Left cardiac atrium (tissue), 4 donors: ENCODE measurements around the gene SH3GLB2. TPM values are rescaled to one million over a fixed set of nuclear protein-coding genes. Genes with fewer than 3 reads are reported as not detected.

ENCODE experiments used
- ATAC-seq, 2 donors: fragments of 200-7000 bp; cut with Tn5 transposase; one replicate each; pipeline ENCODE4 v1.9.1; 2020; ENCODE audit warnings: mild to moderate bottlenecking in 2 of 2, moderate library complexity in 2 of 2
- DNase-seq: peaks from one replicate; pipeline ENCODE4 v3.0.0-alpha.2; 2020
- intact Hi-C, 2 donors: fragments of 100-400 bp; cut with DNase I; formaldehyde crosslinking; loops; one replicate each; pipeline versions ENCODE4 v1.14.1 to v1.15.1; 2022 to 2023
- long read RNA-seq: library from polyadenylated mRNA; unstranded; transcript quantifications from one replicate; pipeline ENCODE4 v2.0.0, GENCODE V29; 2021
- total RNA-seq, 2 donors: library from RNA; stranded (reverse); fragmentation: NEBNext Ultra II Directional; extraction: Animal tissue kit (Norgen Biotek cat#: 25700); gene quantifications; one replicate each; pipeline ENCODE4 v1.2.1, GENCODE V29; 2021
- donor health status: DM: no; HTN: yes; CAD: no.
- donor health status: DM: no; HTN: yes; CAD: no; lungs with severe emphysema.
- donor health status: DM: yes; HTN: yes; CAD: no.
- donor health status: Dilated cardiomyopathy.

SH3GLB2 gene
- 10 to 100 TPM; 35.5 to 39.6 TPM for total RNA-seq
- long read RNA-seq, full-length matches to known transcripts = 3 of 4 reads
- long read RNA-seq, partial matches to known transcripts = 1 of 4 reads
- long read RNA-seq, other reads (novel, unspliced or antisense) = 0 of 4 reads

- DNase-seq (peak; percentile 94), ATAC-seq (peak; percentile 98)
- intact Hi-C loops = no loop called here
Observed at GRCh38 chr9:129028192-129028966, at the start of gene SH3GLB2. SH3GLB2 (minus strand) TSS chr9:129028331; CDS start chr9:129028154, 177 bp downstream.

DNA sequence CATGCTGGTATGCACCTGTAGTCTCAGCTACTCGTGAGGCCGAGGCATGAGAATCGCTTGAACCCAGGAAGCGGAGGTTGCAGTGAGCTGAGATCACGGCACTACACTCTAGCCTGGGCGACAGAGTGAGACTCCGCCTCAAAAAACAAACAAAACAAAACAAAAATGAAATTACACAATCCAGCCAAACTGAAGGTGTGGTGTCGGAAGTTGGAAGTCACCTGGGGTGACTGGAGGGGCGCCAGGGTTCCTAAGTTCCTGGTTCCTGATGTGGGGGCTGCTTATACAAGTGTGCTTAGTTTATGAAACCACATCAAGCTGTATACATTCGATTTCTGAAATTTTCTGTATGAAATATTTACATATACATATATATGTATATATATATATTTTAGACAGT, 49.1 kb upstream of the SH3GLB2 start:
- no peak for DNase-seq
- intact Hi-C loops = no loop called here
- no peak for ATAC-seq

DNA sequence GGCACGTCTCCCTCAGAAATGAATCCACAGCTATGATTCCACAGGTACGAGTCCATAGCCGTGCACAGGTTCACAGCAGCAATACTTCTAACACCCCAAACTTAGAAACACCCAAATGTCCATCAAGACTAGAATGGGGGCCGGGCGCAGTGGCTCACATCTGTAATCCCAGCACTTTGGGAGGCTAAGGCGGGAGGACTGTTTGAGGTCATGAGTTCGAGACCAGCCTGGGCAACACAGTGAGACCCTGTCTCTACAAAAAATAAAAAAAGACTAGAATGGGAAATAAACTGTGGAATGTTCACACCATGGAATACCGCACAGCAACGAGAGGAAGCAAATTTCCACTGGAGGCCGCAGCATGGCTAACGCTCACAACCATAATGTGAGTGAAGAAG, 48.5 kb upstream of the SH3GLB2 start:
- intact Hi-C loops = no loop called here
- DNase-seq (no peak), ATAC-seq (no peak)

- ATAC-seq (no peak), DNase-seq (no peak)
- intact Hi-C loops = no loop called here
Observed at GRCh38 chr9:129075996-129076639, 48.0 kb upstream of the SH3GLB2 start.

GRCh38 chr9:129074106-129074505, 46.0 kb upstream of the SH3GLB2 start:
- intact Hi-C loops = no loop called here
- no peak for DNase-seq
- no peak for ATAC-seq

- ATAC-seq (no peak), DNase-seq (no peak)
- intact Hi-C loops = no loop called here
Observed at GRCh38 chr9:129073404-129073803, 45.3 kb upstream of the SH3GLB2 start.

GRCh38 chr9:129072171-129072570, 44.0 kb upstream of the SH3GLB2 start:
- DNase-seq = no peak
- no peak for ATAC-seq
- intact Hi-C loops = no loop called here

DNA sequence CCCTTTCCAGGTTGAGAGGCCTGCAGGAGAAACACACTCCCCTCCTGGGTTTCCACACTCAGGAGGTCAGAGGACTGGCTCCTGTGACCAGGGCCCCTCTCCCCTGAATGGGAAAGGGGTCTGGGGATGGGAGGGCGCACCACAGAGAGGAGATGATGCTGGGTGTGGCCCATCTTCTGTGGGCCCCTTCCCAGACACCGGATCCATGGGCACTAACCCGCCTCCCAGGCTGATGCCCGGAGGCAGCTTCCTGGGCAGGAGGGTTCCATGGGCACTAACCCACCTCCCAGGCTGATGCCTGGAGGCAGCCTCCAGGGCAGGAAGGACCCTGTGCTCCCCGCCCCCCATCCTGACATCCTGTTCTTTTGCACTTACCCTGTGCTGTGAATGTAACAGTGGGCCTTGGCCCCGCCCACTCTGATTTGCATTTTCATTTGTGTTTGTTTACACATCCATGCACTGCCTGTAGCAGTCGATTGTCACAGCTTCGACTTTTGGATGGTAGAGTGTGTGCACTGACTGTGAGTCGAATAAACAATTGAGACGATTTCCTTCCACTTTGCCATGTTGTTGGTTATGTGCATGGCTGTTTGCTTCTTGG, 43.5 kb upstream of the SH3GLB2 start:
- intact Hi-C loops = no loop called here
- no peak for ATAC-seq
- DNase-seq = no peak

DNA sequence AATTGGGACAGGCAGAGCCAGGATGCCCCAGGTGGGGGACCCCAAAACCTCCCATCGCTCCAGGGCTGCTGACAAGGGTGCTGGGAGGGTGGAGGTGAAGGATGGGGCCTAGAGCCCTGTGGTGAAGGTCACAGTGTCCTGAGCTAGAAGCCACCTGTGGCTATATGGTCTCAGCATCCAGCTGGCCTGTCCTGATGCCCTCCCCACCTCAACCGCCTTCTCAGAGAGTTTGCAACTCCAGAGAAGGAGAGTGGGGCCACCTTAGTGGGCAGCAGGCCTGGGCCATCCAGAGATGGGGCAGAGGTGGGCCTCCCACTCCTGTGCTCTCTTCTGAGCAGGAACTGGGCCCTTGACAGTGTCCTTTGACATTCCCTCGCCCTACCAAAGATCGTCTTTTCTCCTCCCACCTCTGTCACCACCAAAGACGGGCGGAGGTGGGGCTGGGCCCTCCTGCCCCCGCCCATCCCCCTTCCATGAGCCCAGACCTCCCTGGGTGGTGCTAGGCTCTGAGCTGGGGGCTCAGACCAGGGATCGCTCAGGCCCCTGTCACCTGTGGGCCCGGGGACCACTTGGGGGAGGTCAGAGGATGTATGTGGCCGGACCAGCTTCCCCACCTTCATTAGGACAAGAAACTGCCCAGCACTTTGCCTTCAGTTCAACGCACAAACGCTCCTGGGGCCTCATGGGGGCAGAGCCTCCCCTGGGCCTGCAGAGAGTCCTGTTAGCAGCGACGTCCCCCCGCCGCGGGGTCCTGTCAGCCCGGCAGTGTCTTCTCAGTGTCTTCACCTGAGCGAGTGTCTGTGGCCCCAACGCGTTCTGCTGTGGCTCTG, 42.8 kb upstream of the SH3GLB2 start:
- intact Hi-C loops = no loop called here
- no peak for ATAC-seq
- no peak for DNase-seq

GRCh38 chr9:129069862-129070641, 41.9 kb upstream of the SH3GLB2 start:
- intact Hi-C loops = no loop called here
- ATAC-seq (no peak), DNase-seq (no peak)

- ATAC-seq (peak; percentile 93 to 96), DNase-seq (peak; percentile 83)
- intact Hi-C loops = no loop called here
Observed at GRCh38 chr9:129068990-129069861, 41.1 kb upstream of the SH3GLB2 start.

DNA sequence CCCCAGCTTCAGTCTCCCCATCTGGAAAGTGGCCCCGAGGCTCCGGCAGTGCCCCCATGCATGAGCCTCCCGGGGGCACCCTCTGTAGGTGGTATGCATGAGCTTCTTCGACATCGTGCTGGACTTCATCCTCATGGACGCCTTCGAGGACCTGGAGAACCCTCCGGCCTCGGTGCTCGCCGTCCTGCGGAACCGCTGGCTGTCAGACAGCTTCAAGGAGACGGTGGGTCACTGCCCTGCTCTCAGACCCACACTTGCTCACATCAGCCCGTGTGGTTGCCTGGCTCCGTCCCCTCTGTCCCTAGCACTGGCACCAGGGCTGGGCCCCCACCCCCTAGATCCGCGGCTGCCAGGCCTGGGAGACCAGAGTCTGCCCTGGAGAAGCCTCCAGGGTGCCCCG, 40.0 kb upstream of the SH3GLB2 start:
- DNase-seq = no peak
- no peak for ATAC-seq
- intact Hi-C loops = no loop called here

GRCh38 chr9:129064499-129064908, 36.4 kb upstream of the SH3GLB2 start:
- intact Hi-C loops = no loop called here
- no peak for ATAC-seq
- no peak for DNase-seq

GRCh38 chr9:129063061-129063460, 34.9 kb upstream of the SH3GLB2 start:
- intact Hi-C loops = no loop called here
- ATAC-seq = no peak
- DNase-seq = peak; percentile 7

GRCh38 chr9:129060991-129061390, 32.9 kb upstream of the SH3GLB2 start:
- DNase-seq = no peak
- ATAC-seq = no peak
- intact Hi-C loops = no loop called here

DNA sequence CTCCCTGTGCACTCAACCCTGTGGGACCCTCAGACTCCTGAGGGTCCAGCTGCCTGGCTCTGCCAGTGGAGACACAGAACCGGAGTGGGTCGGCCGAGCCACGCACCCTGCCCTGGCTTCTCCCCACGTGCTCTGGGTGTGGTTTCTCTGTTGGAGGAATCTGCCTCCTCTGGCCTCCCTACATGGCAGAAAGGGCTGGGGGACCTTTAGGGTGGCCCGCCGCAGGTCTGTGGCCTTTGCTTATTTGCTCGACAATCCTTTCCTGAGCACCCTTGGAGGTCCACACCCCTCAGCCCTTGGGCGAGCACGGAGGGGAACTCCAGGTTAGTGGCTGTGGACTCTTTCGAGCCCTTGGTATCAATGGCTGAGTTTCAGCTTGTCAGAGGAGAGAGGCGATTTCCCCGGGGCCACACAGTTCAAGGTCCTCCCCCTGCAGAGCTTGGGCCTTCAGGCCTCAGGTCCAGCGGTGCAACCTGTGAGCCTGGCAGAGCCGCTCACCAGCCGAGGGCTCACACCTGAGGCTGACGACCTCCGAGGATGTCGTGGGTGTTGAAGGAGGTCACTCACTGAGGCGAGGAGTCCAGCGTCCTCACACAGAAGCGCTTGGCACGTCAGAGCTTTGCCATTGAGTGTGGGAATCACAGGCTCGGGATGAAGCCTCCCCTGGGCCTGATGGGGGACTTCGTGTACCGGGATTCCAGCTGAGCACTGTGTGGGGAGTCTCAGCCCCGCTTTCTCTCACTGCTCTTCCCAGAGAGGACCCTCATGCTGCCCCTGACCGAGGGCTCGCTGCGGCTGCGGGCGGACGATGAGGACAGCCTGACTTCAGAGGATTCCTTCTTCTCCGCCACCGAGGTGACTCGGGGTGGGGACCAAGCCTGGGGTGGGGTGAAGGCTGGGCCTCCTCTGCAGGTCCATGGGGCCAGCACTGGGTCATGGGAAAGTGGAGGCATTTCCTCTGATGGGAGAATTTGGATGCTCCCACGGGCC, 32.0 kb upstream of the SH3GLB2 start:
- intact Hi-C loops = no loop called here
- no peak for ATAC-seq
- peak; percentile 8 for DNase-seq
